ENCODE data around the gene OSBPL9. TPM values are rescaled to one million over a fixed set of nuclear protein-coding genes. Genes with fewer than 3 reads are reported as not detected.

The OSBPL9 gene
- total RNA-seq, 1 experiment from 2014 or later: 61.9 TPM

- Mint-ChIP-seq H3K27ac (ENCODE audit: unreplicated experiment) (no peak overlapping the region), H3K4me1 (ENCODE audit: low read depth, unreplicated experiment) (peaks cover 15% of the 10 kb centered on the region), H3K36me3 (ENCODE audit: insufficient read depth, unreplicated experiment) (no peaks in the 10 kb centered on the region), H3K27me3 (ENCODE audit: insufficient read depth, unreplicated experiment) (no peaks in the 10 kb centered on the region), H3K4me3 (ENCODE audit: unreplicated experiment) (no peak overlapping the region), H3K9me3 (ENCODE audit: unreplicated experiment) (no peaks in the 10 kb centered on the region)
- intact Hi-C loops (cut with micrococcal nuclease; ENCODE audit: unreplicated experiment): no loop called here
- no peak for TF ChIP-seq CTCF (IDR thresholded peaks at IDR 0.05; ENCODE audit: insufficient read depth in 1 of 2, low read depth in 1 of 2, low read length in 1 of 2, severe bottlenecking in 1 of 2, unreplicated experiment in 1 of 2)
- Histone ChIP-seq H3K9me3 (no peaks in the 10 kb centered on the region), H3K4me1 (peaks cover 10% of the 10 kb centered on the region), H3K27me3 (replicated peaks; ENCODE audit: control insufficient read depth, insufficient read depth, low read length) (no peaks in the 10 kb centered on the region), H3K4me3 (ENCODE audit: low read depth, low read length) (no peak overlapping the region), H3K36me3 (ENCODE audit: control insufficient read depth, insufficient read depth, low read length) (no peaks in the 10 kb centered on the region)
- ChIA-PET CTCF (no interaction called here), POLR2A (no interaction called here)
- DNase-seq: no peak
- no TSS peak for BruUV-seq (replicated peaks)
Observed at GRCh38 chr1:51650198-51650597, 33.3 kb downstream of the OSBPL9 start.

- Histone ChIP-seq H3K27me3 (replicated peaks; ENCODE audit: control insufficient read depth, insufficient read depth, low read length) (no peaks in the 10 kb centered on the region), H3K4me1 (peaks cover 10% of the 10 kb centered on the region), H3K36me3 (ENCODE audit: control insufficient read depth, insufficient read depth, low read length) (no peaks in the 10 kb centered on the region), H3K4me3 (ENCODE audit: low read depth, low read length) (no peak overlapping the region), H3K9me3 (no peaks in the 10 kb centered on the region)
- Mint-ChIP-seq H3K27me3 (ENCODE audit: insufficient read depth, unreplicated experiment) (no peaks in the 10 kb centered on the region), H3K27ac (ENCODE audit: unreplicated experiment) (no peak overlapping the region), H3K4me1 (ENCODE audit: low read depth, unreplicated experiment) (peaks cover 15% of the 10 kb centered on the region), H3K9me3 (ENCODE audit: unreplicated experiment) (no peaks in the 10 kb centered on the region), H3K4me3 (ENCODE audit: unreplicated experiment) (no peak overlapping the region), H3K36me3 (ENCODE audit: insufficient read depth, unreplicated experiment) (no peaks in the 10 kb centered on the region)
- DNase-seq: no peak
- no TSS peak for BruUV-seq (replicated peaks)
- ChIA-PET POLR2A (no interaction called here), CTCF (no interaction called here)
- no peak for TF ChIP-seq CTCF (IDR thresholded peaks at IDR 0.05; ENCODE audit: insufficient read depth in 1 of 2, low read depth in 1 of 2, low read length in 1 of 2, severe bottlenecking in 1 of 2, unreplicated experiment in 1 of 2)
- intact Hi-C loops (cut with micrococcal nuclease; ENCODE audit: unreplicated experiment): no loop called here
Observed at GRCh38 chr1:51651552-51651942, 34.7 kb downstream of the OSBPL9 start.

GRCh38 chr1:51652599-51652998, 35.7 kb downstream of the OSBPL9 start:
- no TSS peak for BruUV-seq (replicated peaks)

More at GRCh38 chr1:51652599-51652998, 35.7 kb downstream of the OSBPL9 start:
- Histone ChIP-seq H3K27me3 (replicated peaks; ENCODE audit: control insufficient read depth, insufficient read depth, low read length) (no peaks in the 10 kb centered on the region), H3K4me3 (ENCODE audit: low read depth, low read length) (no peak overlapping the region), H3K36me3 (ENCODE audit: control insufficient read depth, insufficient read depth, low read length) (no peaks in the 10 kb centered on the region), H3K9me3 (no peaks in the 10 kb centered on the region), H3K4me1 (peaks cover 10% of the 10 kb centered on the region)
- no peak overlapping the region for H3K27ac Mint-ChIP-seq (ENCODE audit: unreplicated experiment)
- no peak for TF ChIP-seq CTCF (IDR thresholded peaks at IDR 0.05; ENCODE audit: insufficient read depth in 1 of 2, low read depth in 1 of 2, low read length in 1 of 2, severe bottlenecking in 1 of 2, unreplicated experiment in 1 of 2)
- no peaks in the 10 kb centered on the region for H3K27me3 Mint-ChIP-seq (ENCODE audit: insufficient read depth, unreplicated experiment)
- peaks cover 15% of the 10 kb centered on the region for H3K4me1 Mint-ChIP-seq (ENCODE audit: low read depth, unreplicated experiment)
- ChIA-PET CTCF (no interaction called here), POLR2A (interaction anchor here (0.6 kb wide), 1 partner anchor 1687 kb away, joined by 3 read pairs; no protein-coding TSS in a partner anchor)
- no peaks in the 10 kb centered on the region for H3K36me3 Mint-ChIP-seq (ENCODE audit: insufficient read depth, unreplicated experiment)
- intact Hi-C loops (cut with micrococcal nuclease; ENCODE audit: unreplicated experiment): no loop called here
- no peaks in the 10 kb centered on the region for H3K9me3 Mint-ChIP-seq (ENCODE audit: unreplicated experiment)
- DNase-seq: no peak
- no peak overlapping the region for H3K4me3 Mint-ChIP-seq (ENCODE audit: unreplicated experiment)
